Right lobe of liver (tissue), 4 donors: ENCODE data around the gene E2F7.

Source experiments
- CTCF ChIP-seq, 4 donors: fragments of 200-600 bp in 3 of 4; fragments of 450-650 bp in 1 of 4; IDR thresholded peaks; one replicate each; pipeline versions ENCODE4 v1.5.1 to v1.8.0; 2016 to 2022; ENCODE audit warnings: antibody characterized with exemption in 4 of 4, mild to moderate bottlenecking in 2 of 4
- POLR2A ChIP-seq: fragments of 450-650 bp; IDR thresholded peaks from one replicate; pipeline ENCODE4 v1.6.1; 2017; ENCODE audit warnings: antibody characterized with exemption, mild to moderate bottlenecking
- donor health status: DM: no; HTN: no; CAD: no.
- donor health status: DM: no; HTN: no; CAD: no.
- donor health status: DM: no; HTN: yes; CAD: no.

GRCh38 chr12:77107121-77107520, 41.8 kb upstream of the E2F7 start:
- TF ChIP-seq CTCF (IDR thresholded peaks at IDR 0.05) (no peak), POLR2A (no peak)
